Amniotic stem cell (primary cell): ENCODE measurements around the gene PHYHD1.

Source experiments
- DNase-seq: peaks from one replicate; lab custom pipeline; 2025; lab: John Stamatoyannopoulos, UW

Gene PHYHD1

GRCh38 chr9:128920381-128921058 is at the start of gene PHYHD1:
TSS of gene PHYHD1 (plus strand) at chr9:128920982. CDS start at chr9:128922324, 1,342 bp downstream.
- DNase-seq = no peak

GRCh38 chr9:128877852-128878251 is 42.9 kb upstream of the PHYHD1 start:
- DNase-seq = no peak

- DNase-seq = peak; percentile 84
Observed at GRCh38 chr9:128881884-128882676, 38.7 kb upstream of the PHYHD1 start, which contains the start of the genes KYAT1 and LRRC8A. TSS of gene KYAT1 (minus strand) at chr9:128881950. CDS start at chr9:128845405, 36,545 bp downstream. TSS of gene LRRC8A (plus strand) at chr9:128882133. CDS start at chr9:128907165, 25,032 bp downstream.

GRCh38 chr9:128882677-128883603 is 37.8 kb upstream of the PHYHD1 start:
- no peak for DNase-seq

GRCh38 chr9:128884164-128884563 is 36.6 kb upstream of the PHYHD1 start:
- DNase-seq = no peak

GRCh38 chr9:128885376-128885775 is 35.4 kb upstream of the PHYHD1 start:
- no peak for DNase-seq

GRCh38 chr9:128885798-128886197 is 35.0 kb upstream of the PHYHD1 start:
- DNase-seq = no peak

- DNase-seq = no peak
Observed at GRCh38 chr9:128886211-128886891, 34.4 kb upstream of the PHYHD1 start.

- DNase-seq = no peak
Observed at GRCh38 chr9:128887049-128887448, 33.7 kb upstream of the PHYHD1 start.

GRCh38 chr9:128887914-128888350 is 32.9 kb upstream of the PHYHD1 start:
- no peak for DNase-seq

- DNase-seq = no peak
Observed at GRCh38 chr9:128891321-128892220, 29.2 kb upstream of the PHYHD1 start.

- no peak for DNase-seq
Observed at GRCh38 chr9:128892221-128892921, 28.4 kb upstream of the PHYHD1 start.

GRCh38 chr9:128893354-128893753 is 27.4 kb upstream of the PHYHD1 start:
- no peak for DNase-seq

- DNase-seq = no peak
Observed at GRCh38 chr9:128894764-128895163, 26.0 kb upstream of the PHYHD1 start.

GRCh38 chr9:128895556-128895955 is 25.2 kb upstream of the PHYHD1 start:
- DNase-seq = no peak

GRCh38 chr9:128898382-128898781 is 22.4 kb upstream of the PHYHD1 start:
- no peak for DNase-seq

GRCh38 chr9:128898845-128899565 is 21.8 kb upstream of the PHYHD1 start:
- no peak for DNase-seq

- no peak for DNase-seq
Observed at GRCh38 chr9:128899566-128900322, 21.0 kb upstream of the PHYHD1 start.
